Measurements from ENCODE around the gene CNOT4. TPM values are rescaled to one million over a fixed set of nuclear protein-coding genes. Genes with fewer than 3 reads are reported as not detected.

CNOT4 gene, protein sequence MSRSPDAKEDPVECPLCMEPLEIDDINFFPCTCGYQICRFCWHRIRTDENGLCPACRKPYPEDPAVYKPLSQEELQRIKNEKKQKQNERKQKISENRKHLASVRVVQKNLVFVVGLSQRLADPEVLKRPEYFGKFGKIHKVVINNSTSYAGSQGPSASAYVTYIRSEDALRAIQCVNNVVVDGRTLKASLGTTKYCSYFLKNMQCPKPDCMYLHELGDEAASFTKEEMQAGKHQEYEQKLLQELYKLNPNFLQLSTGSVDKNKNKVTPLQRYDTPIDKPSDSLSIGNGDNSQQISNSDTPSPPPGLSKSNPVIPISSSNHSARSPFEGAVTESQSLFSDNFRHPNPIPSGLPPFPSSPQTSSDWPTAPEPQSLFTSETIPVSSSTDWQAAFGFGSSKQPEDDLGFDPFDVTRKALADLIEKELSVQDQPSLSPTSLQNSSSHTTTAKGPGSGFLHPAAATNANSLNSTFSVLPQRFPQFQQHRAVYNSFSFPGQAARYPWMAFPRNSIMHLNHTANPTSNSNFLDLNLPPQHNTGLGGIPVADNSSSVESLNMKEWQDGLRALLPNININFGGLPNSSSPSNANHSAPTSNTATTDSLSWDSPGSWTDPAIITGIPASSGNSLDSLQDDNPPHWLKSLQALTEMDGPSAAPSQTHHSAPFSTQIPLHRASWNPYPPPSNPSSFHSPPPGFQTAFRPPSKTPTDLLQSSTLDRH
- 10 to 100 TPM; 24.0 to 26.8 TPM for total RNA-seq

DNA sequence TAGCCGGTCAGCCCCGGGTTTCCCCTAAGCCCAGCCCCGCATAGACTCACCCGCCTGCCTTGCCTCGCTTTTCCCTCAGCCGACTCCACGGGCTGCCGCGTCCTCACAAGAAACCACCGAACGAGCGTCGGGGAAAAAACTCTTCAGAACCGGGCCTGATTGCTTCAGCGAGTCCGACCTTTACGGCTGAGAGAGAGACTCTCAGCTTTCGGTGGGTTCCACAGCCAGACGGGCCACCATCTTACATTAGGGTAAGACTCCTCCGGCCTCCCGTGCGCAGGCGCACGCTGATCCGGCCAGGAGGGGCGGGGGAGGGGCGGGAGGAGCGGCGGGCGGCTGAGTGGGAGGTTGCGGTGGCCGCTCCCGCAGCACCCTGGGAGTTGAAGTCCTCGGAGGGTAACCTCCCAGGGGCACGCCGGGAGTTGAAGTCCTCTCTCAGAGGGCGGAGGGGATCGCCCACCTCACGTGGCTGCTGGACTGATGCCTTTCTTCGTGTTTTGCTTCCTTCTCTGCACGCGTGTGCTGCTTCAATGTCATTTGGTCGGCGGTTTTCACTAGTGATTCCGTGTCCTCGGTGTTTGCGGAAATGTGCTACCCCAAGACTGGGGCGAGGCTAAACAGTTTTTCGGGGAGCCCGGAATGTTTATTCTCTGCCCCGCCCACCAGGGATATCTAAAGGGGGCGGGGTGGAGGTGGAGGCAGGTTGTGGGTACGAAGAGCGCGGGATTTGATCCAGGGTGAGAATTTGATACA, at the start of gene CNOT4:
Gene CNOT4, minus strand, starts transcription at position 264 of the 753 bp plus-strand sequence. CDS start 71,771 bp downstream, outside the sequence.
- POLR2A ChIA-PET, result no interaction called here
- DNase-seq, result peak; percentile 96
- H3K27ac Mint-ChIP-seq, result no peak within 1 kb of the TSS
- no peaks in the 10 kb centered on the region for H3K9me3 Mint-ChIP-seq
- peaks cover 11% of the 10 kb centered on the region for H3K4me1 Mint-ChIP-seq
- no peaks in the 10 kb centered on the region for H3K27me3 Mint-ChIP-seq
- CTCF ChIA-PET, result interaction anchor here (0.7 kb wide), 1 partner anchor 66 kb away, joined by 3 read pairs; no protein-coding TSS in a partner anchor
- H3K36me3 Mint-ChIP-seq (ENCODE audit: low read depth), result peaks cover 6% of the 10 kb centered on the region
- no peak within 1 kb of the TSS for H3K4me3 Mint-ChIP-seq

DNA sequence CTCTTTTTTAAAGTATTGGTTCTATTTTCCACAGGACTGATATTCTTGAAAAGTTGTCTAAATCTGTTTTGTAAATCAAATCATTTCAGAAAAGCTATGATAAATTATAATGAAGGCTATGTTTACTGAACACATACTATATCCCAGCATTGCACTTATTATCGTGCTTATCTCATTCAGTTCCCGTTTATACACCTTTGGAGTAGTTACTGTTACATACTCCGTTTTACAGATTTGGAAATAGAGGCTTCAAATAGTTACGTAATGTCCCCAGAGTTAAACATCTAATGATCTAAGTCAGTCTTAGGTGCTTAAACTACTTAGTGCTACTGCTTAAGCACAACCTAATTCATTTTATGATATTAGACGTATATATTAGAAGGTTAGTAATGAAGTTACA, 49.0 kb upstream of the CNOT4 start:
- Mint-ChIP-seq H3K36me3 (ENCODE audit: low read depth) (peaks cover 16% of the 10 kb centered on the region), H3K9me3 (no peaks in the 10 kb centered on the region), H3K27ac (no peak overlapping the region), H3K4me3 (no peak overlapping the region), H3K27me3 (no peaks in the 10 kb centered on the region), H3K4me1 (peaks cover 32% of the 10 kb centered on the region)
- ChIA-PET POLR2A (no interaction called here), CTCF (no interaction called here)
- DNase-seq, result no peak

DNA sequence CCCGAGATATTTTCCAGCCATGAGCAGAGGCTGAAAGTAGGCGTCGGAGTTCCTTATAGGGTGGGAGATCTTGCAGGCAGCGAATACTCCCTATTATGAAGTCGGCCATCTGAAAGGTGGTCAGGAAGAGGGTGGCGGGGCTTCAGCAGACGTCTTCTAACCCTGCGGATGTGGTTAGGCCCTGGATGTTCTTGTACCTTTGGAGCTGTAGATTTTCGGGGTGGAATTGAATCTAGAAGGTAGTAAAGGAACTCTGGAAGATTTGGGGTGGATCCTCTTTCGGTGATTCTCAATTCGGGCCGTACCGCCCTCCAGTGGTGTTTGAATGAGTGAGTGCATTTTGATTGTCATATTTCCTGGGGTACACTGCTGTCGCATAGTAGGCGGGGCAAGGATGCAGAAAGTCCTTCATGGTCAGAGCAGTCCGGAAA, 48.5 kb upstream of the CNOT4 start:
- H3K4me3 Mint-ChIP-seq, result no peak overlapping the region
- H3K9me3 Mint-ChIP-seq, result no peaks in the 10 kb centered on the region
- POLR2A ChIA-PET, result no interaction called here

DNA sequence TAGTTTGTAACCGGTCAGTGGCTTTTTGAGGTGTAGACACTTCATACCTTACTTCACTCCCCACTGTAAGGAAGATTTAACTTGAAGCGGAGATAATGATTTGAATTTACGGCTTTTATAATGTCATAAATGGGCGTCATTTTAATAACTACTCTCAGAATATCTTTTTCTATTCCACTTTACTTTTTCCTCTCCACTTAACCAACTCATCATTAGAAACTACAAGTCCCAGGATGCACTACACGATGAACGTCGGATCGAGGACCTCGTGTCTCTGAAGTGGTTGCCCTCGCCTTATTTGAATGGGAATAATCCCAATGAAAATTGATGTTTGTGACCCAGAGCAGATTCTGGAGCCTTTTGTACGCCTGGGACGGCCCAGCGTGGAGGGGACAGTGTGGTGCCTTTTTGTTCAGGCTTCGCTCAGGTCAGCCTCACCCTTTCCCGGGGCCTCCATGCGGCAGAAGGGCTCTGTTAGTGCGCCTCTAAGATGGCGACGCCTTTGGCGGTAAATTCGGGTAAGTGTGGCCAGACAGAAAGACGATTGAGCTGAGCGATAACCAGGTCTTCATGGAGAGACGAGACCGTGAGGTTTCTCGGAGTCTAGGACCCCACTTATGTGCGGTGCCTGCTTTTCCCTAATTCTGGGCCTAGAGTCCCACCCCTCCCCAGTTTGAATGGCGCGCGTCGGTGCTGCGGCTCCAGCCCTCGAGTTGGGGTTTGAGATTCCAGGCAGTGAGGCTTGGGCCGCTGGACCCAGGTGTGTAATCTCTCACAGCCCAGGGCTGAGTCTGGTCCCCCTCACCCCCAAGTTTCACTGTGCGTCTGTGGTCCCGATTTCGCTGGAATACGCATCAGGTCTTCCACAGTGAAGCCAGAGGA, 47.8 kb upstream of the CNOT4 start, which contains the start of gene NUP205:
Gene NUP205, plus strand, starts transcription at position 463 of the 882 bp plus-strand sequence. Its CDS starts 28 bp downstream, at position 491.
- Mint-ChIP-seq H3K4me1 (peaks cover 28% of the 10 kb centered on the region), H3K27ac (no peak within 1 kb of the TSS), H3K9me3 (no peaks in the 10 kb centered on the region), H3K27me3 (no peaks in the 10 kb centered on the region), H3K4me3 (no peak within 1 kb of the TSS), H3K36me3 (ENCODE audit: low read depth) (peaks cover 13% of the 10 kb centered on the region)
- POLR2A ChIA-PET, result no interaction called here
- peak; percentile 77 for DNase-seq
- CTCF ChIA-PET, result no interaction called here

More for the DNA sequence above, 48.5 kb upstream of the CNOT4 start:
- CTCF ChIA-PET, result no interaction called here
- no peaks in the 10 kb centered on the region for H3K27me3 Mint-ChIP-seq
- H3K4me1 Mint-ChIP-seq, result peaks cover 31% of the 10 kb centered on the region
- peak; percentile 75 for DNase-seq
- H3K27ac Mint-ChIP-seq, result no peak overlapping the region
- H3K36me3 Mint-ChIP-seq (ENCODE audit: low read depth), result peaks cover 16% of the 10 kb centered on the region

DNA sequence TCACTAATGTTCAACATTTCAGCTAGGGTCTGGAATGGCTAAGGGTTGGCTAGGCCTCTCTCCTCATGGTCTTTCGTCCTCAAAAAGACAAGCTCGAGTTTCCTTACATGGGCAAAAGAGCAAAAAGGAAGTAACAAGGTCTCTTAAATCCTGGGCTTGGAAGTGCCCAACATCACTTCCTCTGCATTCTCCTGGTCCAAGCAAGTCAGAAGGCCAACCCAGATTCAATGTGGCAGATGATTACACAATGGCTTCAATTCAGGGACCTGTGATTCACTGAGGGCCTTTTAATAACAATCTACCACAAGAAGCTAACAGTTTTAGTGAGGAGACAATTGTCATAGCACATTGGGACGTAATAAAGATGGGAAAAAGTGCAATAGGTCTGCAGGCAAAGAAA, 43.4 kb upstream of the CNOT4 start:
- DNase-seq, result no peak
- no peak overlapping the region for H3K4me3 Mint-ChIP-seq
- H3K9me3 Mint-ChIP-seq, result no peaks in the 10 kb centered on the region
- no peaks in the 10 kb centered on the region for H3K27me3 Mint-ChIP-seq
- no peak overlapping the region for H3K27ac Mint-ChIP-seq
- H3K4me1 Mint-ChIP-seq, result peaks cover 12% of the 10 kb centered on the region
- ChIA-PET CTCF (interaction anchor here (1.0 to 1.4 kb wide), 3 partner anchors 9 to 230 kb away, joined by 3 to 5 read pairs (median 3); no protein-coding TSS in a partner anchor), POLR2A (no interaction called here)
- H3K36me3 Mint-ChIP-seq (ENCODE audit: low read depth), result no peaks in the 10 kb centered on the region

DNA sequence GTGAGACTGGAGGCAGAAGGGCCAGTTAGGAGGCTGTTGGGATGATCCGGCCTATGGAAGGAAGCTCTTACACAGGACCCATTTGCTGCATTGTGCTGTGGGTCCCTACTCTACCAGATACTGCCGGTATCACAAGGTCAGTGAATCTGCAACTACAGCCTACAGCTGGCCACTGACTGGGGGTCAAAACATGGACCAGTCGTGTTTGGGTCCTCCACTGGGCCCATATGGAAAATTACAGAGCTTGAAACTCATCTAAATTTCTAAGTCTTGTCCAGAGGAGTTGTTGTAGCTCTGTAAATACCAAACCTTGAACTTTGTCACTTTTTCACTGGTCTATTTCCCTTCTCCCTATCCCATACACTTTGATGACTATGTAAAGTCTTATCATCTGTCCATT, 42.2 kb upstream of the CNOT4 start:
- ChIA-PET CTCF (interaction anchor here (0.6 to 1.4 kb wide), 5 partner anchors 10 to 229 kb away, joined by 3 to 5 read pairs (median 3); no protein-coding TSS in a partner anchor), POLR2A (no interaction called here)
- H3K27ac Mint-ChIP-seq, result no peak overlapping the region
- H3K9me3 Mint-ChIP-seq, result no peaks in the 10 kb centered on the region
- H3K4me3 Mint-ChIP-seq, result no peak overlapping the region
- H3K27me3 Mint-ChIP-seq, result peaks cover 8% of the 10 kb centered on the region
- no peaks in the 10 kb centered on the region for H3K36me3 Mint-ChIP-seq (ENCODE audit: low read depth)
- DNase-seq, result no peak
- peaks cover 12% of the 10 kb centered on the region for H3K4me1 Mint-ChIP-seq

DNA sequence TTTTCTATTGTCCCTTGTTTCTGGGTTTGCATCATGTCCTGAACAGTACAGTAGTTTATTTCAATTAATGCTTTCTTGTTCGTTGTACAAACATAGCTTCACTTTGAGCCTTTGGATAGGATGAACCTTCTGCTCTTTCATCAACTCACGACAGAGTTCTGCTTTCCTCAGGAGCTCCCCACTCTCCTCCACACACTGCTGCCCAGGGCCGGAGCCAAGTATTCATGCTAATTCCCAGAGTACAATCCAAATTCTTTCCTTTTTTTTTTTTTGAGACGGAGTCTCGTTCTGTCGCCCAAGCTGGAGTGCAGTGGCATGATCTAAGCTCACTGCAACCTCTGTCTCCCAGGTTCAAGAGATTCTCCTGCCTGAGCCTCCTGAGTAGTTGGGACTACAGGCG, 40.3 kb upstream of the CNOT4 start:
- ChIA-PET POLR2A (no interaction called here), CTCF (interaction anchor here (0.6 kb wide), 1 partner anchor 269 kb away, joined by 3 read pairs; no protein-coding TSS in a partner anchor)
- Mint-ChIP-seq H3K4me3 (no peak overlapping the region), H3K27ac (no peak overlapping the region), H3K27me3 (peaks cover 12% of the 10 kb centered on the region), H3K9me3 (no peaks in the 10 kb centered on the region), H3K36me3 (ENCODE audit: low read depth) (no peaks in the 10 kb centered on the region), H3K4me1 (peaks cover 2% of the 10 kb centered on the region)
- DNase-seq, result no peak

DNA sequence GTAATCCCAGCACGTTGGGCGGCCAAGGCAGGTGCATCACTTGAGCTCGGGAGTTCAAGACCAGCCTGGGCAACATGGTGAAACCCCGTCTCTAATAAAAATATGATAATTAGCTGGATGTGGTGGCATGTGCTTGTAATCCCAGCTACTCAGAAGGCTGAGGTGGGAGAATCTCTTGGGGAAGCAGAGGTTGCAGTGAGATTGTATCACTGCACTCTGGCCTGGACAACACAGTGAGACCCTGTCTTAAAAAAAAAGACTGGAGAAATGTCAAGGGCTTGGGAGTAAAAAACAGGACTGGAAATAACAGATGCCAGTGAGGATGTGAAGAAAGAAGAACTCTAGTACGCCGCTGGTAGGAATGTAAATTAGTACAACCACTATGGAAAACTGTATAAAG, 31.1 kb upstream of the CNOT4 start:
- H3K9me3 Mint-ChIP-seq, result no peaks in the 10 kb centered on the region
- ChIA-PET CTCF (interaction anchor here (0.6 to 0.7 kb wide), 3 partner anchors 10 to 62 kb away, joined by 3 read pairs; no protein-coding TSS in a partner anchor), POLR2A (interaction anchor here (0.6 kb wide), 1 partner anchor 119 kb away, joined by 3 read pairs; no protein-coding TSS in a partner anchor)
- no peak overlapping the region for H3K4me3 Mint-ChIP-seq
- no peak for DNase-seq
- no peaks in the 10 kb centered on the region for H3K4me1 Mint-ChIP-seq
- H3K36me3 Mint-ChIP-seq (ENCODE audit: low read depth), result no peaks in the 10 kb centered on the region
- H3K27ac Mint-ChIP-seq, result no peak overlapping the region
- peaks cover 24% of the 10 kb centered on the region for H3K27me3 Mint-ChIP-seq

DNA sequence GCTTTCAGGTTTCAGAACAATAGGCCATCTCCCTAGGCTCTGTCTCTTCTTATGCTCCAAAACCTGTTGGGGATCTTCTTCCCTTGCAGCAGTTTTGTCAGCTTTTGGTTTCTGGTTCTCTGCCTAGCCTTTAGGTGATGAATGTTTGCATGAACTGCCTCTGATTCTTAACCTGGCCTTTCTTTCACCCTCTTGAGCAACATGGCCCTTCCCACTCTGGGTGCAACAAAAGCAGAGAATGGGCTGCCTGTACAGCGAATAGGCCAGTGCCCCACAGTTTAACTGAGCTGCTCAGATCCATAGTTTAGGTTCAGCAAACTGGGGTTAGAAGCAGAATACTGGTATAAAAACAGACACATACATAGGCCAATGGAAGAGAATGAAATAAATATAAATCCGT, 29.7 kb upstream of the CNOT4 start:
- ChIA-PET POLR2A (no interaction called here), CTCF (interaction anchor here (0.7 kb wide), 1 partner anchor 10 kb away, joined by 3 read pairs; no protein-coding TSS in a partner anchor)
- H3K4me3 Mint-ChIP-seq, result no peak overlapping the region

DNA sequence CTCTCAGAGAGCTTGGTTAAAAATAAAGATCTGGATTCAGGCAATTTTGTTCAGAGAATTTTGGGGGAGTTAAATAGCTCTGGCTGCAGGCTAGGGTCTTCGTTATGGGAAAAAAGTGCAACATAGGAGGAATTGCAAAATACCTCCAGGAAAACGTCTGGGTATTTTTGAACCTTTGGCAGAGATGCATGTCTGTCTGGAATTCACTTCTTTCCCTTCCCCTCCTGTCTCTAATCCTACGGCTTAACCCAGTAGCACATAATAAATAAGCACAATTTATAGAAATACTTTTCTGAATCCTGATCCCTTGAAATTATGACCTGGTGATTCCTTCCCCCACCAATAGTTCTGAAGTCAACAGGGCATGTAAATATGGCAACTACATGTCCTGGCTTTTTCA, 28.5 kb upstream of the CNOT4 start:
- DNase-seq, result no peak
- peaks cover 35% of the 10 kb centered on the region for H3K27me3 Mint-ChIP-seq
- H3K27ac Mint-ChIP-seq, result no peak overlapping the region
- POLR2A ChIA-PET, result no interaction called here
- CTCF ChIA-PET, result no interaction called here
- H3K36me3 Mint-ChIP-seq (ENCODE audit: low read depth), result no peaks in the 10 kb centered on the region
- no peak overlapping the region for H3K4me3 Mint-ChIP-seq
- H3K4me1 Mint-ChIP-seq, result no peaks in the 10 kb centered on the region
- H3K9me3 Mint-ChIP-seq, result no peaks in the 10 kb centered on the region

More for the DNA sequence above, 29.7 kb upstream of the CNOT4 start:
- DNase-seq, result no peak
- Mint-ChIP-seq H3K4me1 (no peaks in the 10 kb centered on the region), H3K9me3 (no peaks in the 10 kb centered on the region), H3K27ac (no peak overlapping the region), H3K36me3 (ENCODE audit: low read depth) (no peaks in the 10 kb centered on the region), H3K27me3 (peaks cover 33% of the 10 kb centered on the region)

DNA sequence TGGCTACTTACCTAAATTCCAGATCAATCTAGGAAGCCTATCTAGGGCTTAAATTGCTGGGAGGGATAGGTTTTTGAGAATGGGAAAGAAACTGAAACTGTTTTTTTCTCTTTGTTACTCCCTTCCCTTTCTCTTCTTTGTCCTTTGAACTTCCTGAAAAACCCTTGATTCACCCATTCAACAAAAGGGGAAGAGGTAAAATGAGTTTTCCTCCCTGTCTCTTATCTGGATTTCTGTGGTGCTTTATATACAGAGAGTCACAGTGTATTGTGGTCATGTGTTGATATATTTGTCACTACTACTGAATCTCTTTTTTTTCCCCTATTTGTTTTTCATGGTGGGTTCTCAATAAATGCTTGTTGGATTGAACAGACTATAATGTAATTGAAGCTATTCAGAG, 28.0 kb upstream of the CNOT4 start:
- H3K27ac Mint-ChIP-seq, result no peak overlapping the region
- DNase-seq, result no peak
- no peak overlapping the region for H3K4me3 Mint-ChIP-seq
- POLR2A ChIA-PET, result no interaction called here
- no peaks in the 10 kb centered on the region for H3K36me3 Mint-ChIP-seq (ENCODE audit: low read depth)
- no peaks in the 10 kb centered on the region for H3K9me3 Mint-ChIP-seq
- peaks cover 34% of the 10 kb centered on the region for H3K27me3 Mint-ChIP-seq
- no peaks in the 10 kb centered on the region for H3K4me1 Mint-ChIP-seq
- CTCF ChIA-PET, result no interaction called here

DNA sequence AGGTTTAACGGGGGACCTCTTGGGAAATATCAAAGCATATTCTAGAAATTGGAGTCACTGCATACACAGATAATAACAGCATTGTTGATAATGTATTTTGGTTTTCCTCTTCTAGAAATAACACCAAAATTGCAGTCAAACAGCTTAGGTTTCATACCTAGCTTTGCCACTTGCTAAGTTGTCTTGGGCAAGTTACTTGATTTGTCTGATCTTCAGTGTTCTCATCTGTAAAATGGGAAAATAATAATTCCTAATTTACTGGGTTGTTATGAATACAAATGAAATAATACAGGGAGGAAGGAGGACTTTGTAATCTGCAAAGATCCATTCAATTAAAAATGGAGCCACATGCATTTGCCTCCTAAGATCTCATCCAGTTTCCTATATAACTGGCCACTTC, 27.6 kb upstream of the CNOT4 start:
- H3K4me1 Mint-ChIP-seq, result no peaks in the 10 kb centered on the region
- peaks cover 33% of the 10 kb centered on the region for H3K27me3 Mint-ChIP-seq
- ChIA-PET POLR2A (no interaction called here), CTCF (no interaction called here)
- no peaks in the 10 kb centered on the region for H3K36me3 Mint-ChIP-seq (ENCODE audit: low read depth)
- no peak for DNase-seq
- no peak overlapping the region for H3K27ac Mint-ChIP-seq
- no peak overlapping the region for H3K4me3 Mint-ChIP-seq
- H3K9me3 Mint-ChIP-seq, result no peaks in the 10 kb centered on the region
